T-helper 2 cell (primary cell): ENCODE data around the gene APOA4.
A peak's percentile ranks its signal among the peaks of the same experiment; 100 is the strongest.

Experiments
- DNase-seq, 5 experiments: peaks; one replicate each; pipeline versions ENCODE4 v3.0.0 to v3.0.0-alpha.2; 2012 to 2022

The APOA4 gene

DNA sequence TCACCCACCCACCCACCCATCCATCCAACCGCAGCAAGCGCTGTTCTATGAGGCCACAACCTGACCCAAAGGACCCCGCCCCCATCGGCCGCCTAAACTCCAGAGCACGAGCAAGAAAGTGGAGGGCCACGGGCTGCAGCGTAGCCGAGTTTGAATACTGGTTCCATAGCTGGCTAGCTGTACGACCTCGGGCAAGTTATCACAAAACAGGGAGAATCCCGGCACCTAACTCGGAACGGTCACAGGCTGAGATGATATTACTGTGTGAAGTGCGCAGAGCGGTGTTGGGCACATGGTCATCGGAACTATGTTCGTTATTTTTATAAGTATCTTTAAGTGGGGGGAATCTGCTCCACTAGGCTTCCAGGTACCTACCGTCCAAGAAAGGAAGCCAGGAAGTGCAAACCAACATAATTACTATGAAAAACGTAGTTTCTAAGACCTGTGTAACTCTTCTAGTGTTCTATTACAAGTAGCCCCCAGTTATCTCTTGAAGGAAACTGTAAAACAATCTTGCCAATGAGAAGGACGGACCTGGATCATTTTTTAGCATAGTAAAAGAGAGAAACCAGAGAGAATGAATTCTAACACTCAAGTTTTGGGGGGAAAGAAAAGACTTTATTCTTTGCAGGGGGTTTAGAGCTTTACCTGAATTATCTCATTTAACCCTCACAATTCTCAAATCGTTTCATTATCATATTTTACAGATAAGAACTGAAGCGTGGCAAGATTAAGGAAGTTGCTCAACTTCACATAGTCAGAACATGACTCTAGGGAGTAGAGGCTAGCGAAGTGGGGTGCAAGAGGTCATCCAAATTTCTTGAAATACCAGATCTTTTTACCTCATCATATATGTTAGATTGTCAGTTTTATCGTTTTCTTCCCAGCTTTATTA is 49.7 kb downstream of the APOA4 start:
- peak in 1 of 5 experiments; percentile 62 for DNase-seq

- DNase-seq: peak; percentile 91 to 96 (median 93)
These were observed 50.5 kb downstream of the APOA4 start, which contains the start of gene BUD13 for GRCh38 chr11:116772443-116773202. BUD13 (minus strand) TSS chr11:116772987; CDS start chr11:116772964, 23 bp downstream.

DNA sequence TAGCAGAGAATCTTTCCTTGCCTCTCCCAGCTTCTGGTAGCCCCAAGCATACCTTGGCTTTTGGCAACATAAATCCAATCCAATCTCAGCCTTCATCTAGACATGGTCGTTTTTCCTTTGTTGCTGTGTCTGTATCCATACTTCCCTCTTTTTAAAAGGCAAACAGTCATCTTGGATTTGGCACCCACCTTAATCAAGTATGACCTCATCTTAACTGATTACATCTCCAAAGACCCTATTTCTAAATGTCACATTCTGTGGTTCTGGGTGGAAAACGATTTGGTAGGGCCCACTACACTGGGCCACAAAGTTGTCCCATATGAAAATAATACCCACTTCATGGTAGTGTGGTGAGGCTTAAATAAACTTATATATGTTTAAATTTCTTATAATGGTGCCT is 51.2 kb downstream of the APOA4 start:
- DNase-seq: no peak
